Ramos (cell line): ENCODE measurements around the gene DSTYK.

Experiments used
- in situ Hi-C: fragments of 300-500 bp; cut with MboI; formaldehyde crosslinking; loops from one replicate; pipeline ENCODE4 v1.14.3; 2022; ENCODE audit warnings: low sequenced_read_pairs; ENCODE audit not compliant: unreplicated experiment

DSTYK gene

DNA sequence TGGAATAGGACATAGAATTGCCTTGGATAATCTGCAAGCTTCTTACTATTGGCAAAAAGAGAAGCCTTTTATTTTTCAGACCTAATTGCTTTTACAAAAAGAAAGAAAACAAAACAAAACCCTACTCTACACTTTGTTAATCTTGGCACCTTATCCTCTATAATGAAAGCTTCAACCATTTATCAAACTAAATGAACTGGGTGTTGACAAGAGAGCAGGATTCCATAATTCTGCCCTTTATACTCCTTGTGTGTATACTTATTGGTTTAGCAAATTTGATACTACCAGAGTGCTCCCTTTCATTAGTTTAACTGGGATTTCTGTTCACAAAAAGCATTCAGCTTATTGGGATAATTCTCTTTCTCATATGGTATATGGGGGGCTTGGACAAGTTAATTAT lies 13.2 kb upstream of the DSTYK start:
- in situ Hi-C loops: no loop called here

DNA sequence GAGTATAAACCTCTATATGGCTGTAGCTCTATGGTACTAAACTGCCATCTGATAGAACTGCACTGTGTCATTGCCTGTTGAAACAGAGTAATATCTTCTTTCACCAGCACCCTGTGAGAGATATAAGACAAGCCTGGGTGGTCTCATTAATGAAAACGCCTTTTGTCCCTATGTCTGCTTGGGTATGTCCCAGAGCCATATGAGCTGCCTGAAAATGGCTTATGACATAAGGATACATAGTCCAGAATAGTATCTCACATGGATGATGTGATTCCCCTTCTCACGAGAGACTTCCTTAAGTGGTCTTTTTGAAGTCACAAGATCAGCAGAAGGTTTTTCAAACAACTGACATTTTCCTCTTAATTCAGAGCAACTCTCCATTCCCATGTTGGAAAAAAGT lies 8.9 kb upstream of the DSTYK start:
- in situ Hi-C loops: no loop called here

DNA sequence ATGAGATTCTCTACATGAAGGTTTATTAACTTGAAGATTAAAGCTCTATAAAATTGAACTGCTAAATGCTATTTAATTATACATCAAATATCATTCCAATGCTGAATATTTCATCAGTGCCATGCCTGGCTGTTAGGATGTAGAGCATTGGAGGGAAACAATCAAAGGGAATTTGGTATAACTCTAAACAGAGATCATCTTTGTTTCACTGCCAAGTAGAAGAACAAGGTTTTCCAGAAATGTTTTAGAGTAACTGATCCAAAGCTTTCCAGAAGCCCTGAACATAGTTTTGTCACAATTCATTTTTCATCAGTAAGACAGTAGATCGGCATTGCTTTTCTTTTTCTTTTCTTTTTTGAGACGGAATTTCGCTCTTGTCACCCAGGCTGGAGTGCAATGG lies 5.9 kb upstream of the DSTYK start:
- in situ Hi-C loops: no loop called here

DNA sequence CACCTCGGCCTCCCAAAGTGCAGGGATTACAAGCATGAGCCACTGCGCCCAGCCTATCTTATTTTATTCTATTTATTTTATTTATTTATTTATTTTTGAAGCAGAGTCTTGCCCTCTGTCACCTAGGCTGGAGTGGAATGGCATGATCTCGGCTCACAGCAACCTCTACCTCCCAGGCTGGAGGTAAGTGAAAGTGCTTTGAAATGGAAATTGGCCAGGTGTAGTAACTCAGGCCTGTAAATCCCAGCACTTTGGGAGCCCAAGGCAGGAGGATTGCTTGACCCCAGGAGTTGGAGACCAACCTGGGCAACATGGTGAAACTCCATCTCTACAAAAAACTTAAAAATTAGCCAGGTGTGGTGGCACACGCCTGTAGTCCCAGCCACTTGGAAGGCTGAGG lies 5.1 kb upstream of the DSTYK start:
- in situ Hi-C loops: no loop called here

DNA sequence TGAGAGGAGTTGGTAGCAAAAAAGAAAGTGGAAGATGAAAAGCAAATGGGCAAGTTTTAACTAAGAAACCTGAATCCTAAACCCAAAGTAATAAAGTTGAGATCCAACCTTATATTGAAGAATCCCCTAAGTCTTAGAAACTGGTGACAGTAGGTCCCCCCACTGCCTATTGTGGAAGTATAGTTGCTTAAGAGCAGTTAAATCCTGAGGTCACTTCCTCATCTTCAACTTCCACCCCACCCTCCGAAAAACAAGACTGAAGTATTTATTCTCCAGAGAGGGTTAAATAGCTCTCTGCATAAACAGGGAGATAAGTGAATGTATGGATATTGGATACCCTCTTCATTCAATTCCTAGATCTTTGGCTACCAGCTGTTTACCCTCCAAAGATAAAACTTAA lies 3.3 kb upstream of the DSTYK start:
- in situ Hi-C loops: no loop called here

DNA sequence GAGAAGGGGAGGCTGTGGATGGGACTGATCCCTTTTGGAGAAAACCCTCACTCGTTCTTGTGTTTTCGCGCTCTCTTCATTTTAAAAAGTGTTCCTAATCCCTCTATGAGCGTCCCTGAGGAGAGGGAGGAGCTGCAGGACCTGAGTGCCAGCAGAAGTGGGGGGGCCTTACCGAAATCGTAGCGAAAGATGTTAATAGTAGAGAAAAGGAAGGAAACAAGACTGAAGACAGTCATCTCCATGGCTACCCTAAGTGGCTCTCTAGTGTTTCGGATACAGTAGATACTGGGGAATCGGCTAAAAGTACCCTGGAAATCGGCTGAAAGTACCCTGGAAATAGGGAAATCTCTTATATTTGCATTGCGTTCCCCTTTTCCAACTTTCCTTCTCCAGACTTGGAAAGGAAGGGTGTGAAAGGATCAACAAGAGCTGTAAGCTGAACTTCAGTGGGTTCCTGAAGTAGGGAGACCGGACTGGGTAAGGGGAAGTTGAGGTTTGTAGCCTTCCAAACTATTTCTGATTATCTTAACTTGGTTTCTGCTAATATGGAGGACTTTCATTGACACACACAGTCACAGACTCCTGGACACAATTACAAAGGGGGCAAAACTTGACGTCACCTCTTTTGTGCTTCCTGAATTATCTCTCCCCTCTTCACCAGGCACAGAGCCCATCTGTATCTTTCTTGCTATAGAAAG lies 486 bp upstream of the DSTYK start:
- in situ Hi-C loops: no loop called here

DNA sequence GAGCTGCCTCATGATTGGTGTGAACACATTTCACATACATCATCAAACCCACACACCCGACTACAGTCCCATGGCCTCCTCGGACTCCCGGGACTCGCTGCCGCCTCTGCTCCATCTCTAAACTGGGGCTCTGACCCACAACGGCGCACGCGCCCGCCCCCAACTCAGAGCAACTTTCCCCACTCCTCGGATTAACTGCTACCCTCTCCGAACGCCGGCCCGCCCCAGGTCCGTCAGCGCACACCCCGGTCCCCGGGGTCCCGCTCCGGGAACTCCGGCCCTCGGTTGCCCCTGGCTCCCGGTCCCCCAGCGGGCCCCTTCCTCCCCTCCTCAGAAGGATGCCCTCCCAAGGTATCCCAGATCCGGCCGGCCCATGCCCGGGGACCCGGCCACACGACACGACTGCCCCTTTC lies 740 bp downstream of the DSTYK start:
- in situ Hi-C loops: no loop called here

DNA sequence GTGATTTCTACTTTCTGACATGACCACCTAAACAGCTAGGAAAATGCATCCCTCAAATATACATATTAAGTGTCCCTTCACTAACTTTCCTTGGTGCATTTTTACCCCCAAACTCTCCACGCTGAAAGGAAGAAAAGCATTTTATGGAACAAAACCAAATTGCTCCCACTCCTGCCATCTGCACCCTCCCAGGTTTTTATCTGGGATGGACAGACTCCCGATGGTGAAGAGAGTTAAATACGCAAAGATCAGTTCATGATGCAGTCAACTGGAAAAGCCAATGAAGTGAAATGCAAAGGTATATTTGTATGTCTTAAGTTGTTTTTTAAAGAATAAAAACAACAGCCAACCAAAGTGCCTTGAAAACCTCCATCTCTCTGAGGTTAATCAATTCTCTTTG lies 2.7 kb downstream of the DSTYK start:
- in situ Hi-C loops: no loop called here

DNA sequence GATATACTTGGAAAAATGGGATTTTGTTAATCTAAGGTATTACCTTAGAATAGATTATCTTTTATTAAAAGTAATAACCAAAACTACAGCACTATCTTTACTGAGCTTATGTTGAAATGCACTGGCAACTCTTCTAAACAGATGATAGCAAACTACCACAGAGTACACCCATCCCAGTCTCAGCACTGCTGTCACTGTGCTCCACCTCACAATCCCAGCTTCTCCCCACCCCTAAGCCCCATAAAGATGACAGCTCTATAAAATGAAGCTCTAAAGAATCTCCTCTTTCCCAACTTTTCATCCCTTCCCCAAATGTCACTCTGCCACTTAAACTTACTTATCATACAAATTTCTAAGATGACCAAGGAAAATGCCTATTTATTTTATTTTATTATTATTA lies 6.4 kb downstream of the DSTYK start:
- in situ Hi-C loops: no loop called here

DNA sequence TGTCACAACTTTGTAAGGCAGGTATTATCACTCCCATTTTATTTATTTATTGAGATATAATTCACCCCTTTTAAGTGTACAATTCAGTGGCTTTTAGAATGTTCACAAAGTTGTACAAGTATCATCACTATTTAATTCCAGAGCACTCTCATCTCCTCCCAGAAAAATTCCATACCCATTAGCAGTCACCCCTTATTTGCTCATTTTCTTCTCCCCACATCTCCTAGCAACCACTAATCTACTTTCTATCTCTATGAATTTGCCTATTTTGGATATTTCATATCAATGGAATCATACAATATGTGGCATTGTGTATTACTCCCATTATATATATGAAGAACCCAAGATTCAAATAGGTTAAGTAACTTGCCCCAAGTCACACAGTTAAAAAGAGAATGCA lies 7.0 kb downstream of the DSTYK start:
- in situ Hi-C loops: no loop called here

DNA sequence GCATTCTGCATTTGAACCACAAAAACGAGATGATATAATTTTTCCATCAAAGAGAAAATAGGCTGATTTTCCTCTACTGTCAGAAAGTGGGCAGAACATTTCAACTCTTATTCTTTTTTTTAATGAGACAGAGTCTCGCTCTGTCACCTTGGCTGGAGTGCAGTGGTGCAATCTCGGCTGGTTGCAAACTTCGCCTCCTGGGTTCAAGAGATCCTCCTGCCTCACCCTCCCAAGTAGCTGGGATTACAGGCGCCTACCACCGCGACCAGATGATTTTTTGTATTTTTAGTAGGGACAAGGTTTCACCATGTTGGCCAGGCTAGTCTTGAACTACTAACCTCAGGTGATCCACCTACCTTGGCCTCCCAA lies 11.6 kb downstream of the DSTYK start:
- in situ Hi-C loops: no loop called here

DNA sequence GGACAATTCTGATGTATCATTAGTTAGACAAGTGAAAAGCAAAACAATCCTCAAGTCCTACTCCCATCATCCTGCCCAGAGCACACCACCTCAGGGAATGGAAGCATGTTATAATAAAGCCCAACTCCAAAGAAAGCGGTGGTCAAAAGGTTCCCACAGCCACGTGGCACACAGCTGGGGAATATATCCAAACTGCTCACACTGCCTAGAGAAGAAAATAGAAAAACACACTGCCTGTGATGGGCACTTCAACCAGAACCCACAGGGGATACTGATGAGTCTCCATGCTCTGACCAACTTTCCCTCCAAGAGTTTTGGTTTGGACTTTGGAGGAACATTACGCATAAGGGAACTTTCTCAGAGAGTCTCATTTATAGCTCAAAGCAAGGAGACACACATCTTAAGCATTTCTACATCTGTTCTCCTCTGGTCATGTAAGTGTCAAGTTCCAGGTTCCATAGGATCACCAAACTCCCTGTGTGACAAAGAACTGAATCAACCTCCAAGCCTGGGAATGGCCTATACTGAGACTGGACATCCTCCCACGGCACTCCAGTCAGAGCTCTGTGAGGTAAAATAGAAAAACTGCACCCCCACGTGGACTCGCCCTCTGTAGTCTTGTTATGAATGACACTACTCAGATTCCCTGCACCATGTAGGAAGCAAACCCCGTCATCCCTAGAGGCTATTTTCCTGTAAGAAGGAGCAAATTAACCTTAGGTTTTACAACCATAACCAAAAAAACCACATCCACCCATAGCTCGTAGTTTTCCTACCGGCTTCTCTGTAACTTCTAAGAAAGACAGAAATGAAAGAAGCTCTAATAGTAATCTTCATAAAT lies 12.2 kb downstream of the DSTYK start:
- in situ Hi-C loops: no loop called here

DNA sequence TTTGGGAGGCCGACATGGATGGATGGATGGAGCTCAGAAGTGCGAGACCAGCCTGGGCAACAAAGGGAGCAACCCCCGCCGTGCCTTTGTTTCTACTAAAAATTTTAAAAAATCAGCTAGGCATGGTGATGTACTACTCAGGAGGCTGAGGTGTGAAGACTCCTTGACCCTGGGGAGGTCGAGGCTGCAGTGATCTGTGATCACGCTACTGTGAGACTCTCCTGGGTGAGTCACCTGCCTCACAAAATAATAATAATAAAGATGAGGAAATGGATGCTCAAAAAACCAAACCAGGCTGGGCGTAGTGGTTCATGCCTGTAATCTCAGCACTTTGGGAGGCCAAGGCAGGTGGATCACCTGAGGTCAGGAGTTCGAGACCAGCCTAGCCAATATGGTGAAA lies 19.2 kb downstream of the DSTYK start:
- in situ Hi-C loops: no loop called here

DNA sequence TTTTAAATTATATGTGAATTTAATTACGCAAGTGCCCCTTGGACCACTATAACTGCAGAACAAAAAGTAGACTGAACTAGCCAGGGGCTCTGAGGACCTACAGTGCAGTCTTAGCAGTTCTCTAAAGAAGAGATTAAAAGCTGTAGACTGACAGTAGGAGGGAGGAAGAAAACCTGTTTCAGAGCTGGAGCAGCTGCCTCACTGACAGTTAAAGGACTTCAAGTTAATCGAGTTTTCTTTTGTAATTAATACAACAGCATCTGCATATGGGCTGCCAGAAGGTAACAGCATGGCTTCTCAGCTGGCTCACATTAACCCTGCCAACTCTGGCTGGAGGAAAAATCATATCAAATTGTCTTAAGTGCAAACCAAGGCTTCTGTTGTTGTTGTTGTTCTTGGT lies 19.9 kb downstream of the DSTYK start:
- in situ Hi-C loops: no loop called here

DNA sequence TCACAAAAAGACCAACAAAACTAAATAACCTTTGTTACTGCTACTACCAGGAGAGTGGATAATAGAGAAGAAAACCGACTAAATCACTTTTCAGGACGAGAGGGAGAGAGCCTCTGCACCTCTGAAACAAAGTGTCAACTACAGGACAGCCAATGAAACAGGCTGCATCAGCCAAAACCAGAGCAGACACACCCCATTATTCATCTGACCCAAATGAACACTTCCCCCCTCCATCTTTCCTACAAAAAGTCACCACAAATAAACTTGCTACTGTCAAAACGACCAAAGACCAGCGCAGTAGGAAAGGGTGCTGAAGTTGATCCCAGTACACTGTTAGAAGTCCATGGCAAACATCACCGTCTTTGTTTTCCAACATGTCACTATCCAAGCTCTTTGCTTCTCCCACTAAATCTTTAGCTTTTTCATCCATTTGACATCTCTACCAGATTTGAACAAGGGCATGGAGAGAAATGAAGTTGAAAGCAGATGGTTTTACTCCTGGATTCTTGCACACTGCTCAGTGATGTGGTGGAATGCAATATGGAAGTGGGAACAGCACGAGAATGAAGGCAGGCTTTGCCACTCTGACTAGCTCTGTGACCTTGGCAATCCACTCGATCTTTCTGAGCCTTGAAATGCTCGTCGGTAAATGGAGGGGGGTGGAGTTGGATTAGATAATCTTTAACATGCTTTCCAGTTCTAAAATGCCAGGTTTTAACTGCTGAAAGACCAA lies 20.5 kb downstream of the DSTYK start:
- in situ Hi-C loops: no loop called here

DNA sequence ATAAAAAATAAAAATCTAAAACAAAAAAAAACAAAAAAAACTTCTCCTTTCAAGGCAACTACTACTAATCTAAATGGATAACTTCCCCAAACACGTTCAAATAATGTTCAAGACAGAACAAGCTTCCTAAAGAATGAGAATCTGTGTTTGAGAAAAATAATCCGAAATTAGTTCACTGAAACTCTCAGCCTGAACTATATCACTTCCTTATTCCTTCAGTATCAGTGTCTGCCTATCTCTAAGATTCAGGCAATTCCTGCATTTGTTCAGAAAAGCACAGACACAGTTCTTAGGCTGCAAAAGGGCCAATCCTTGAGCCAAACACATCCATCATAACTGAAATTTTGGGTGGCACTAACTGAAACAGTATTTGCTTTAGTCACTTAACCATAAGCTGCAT lies 22.4 kb downstream of the DSTYK start:
- in situ Hi-C loops: no loop called here

DNA sequence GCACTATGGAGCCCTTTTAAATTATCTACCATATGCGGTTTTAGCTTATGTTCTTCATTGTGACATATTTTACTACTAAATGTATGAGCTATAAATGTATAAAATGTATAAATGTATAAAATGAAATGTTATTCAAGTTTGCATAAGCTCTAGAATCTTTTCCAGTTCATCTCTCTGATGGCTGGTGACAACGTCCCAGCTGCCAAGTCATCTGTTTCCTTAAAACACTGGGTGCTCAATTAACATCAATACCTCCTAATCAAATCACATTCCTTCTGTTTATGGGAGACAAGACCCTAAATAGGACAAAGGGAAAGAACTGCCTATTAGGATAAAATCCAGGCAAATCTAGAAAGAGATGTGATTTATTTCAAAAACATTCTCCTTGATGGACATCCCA lies 22.9 kb downstream of the DSTYK start:
- in situ Hi-C loops: no loop called here

DNA sequence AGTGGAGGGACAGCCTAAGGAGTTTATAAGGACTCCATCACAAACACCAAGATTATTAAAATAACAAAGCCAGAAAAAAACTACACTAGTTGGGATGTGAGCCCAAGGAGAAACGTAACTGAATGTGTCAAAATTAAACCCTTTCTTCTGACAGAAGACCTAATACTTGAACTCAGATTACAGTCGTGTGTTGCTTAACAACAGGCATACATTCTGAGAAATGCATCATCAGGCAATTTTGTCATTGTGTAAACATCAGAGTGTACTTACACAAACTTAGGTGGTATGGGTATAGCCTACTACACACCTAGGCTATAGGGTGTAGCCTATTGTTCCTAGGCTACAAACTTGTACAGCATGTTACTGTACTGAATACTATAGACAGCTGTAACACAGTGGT lies 23.4 kb downstream of the DSTYK start:
- in situ Hi-C loops: no loop called here

DNA sequence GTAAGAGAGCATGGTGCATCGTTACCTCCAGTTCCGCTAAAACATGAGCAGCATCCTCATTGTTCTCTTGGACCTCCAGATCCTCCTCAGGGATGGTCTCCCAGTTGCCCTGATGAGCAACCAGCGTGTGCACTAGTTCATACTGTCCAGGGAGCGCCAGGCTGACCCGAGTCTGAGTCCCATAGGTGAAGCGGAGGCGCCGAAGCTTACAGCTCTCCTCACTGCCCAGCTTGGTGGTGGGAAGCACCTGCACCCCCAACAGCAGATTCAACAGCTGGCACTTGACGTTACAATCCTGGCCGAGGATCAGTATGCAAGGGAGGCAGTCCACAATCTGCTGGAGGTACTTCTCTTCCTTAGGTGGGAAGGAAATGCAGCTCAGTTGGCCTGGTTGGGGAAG lies 24.1 kb downstream of the DSTYK start:
- in situ Hi-C loops: no loop called here

DNA sequence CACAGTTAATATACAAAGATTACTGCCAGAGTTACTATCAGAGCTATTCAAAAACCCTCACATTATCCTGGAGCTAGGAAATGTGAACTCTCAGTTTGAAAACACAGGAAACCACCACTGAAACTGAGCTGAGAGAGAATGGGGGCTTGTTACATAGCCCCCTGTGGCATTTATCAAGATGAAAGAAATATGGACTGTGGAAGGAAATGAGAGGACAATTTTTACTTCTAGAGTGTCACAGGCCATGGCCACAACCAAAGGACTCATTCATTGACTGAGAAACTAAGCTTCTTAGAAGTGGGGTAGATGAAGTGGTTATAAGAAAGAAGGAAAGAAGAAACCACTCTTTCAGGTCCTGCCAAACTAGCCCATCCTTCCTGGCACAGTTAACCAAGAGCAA lies 25.3 kb downstream of the DSTYK start:
- in situ Hi-C loops: no loop called here

DNA sequence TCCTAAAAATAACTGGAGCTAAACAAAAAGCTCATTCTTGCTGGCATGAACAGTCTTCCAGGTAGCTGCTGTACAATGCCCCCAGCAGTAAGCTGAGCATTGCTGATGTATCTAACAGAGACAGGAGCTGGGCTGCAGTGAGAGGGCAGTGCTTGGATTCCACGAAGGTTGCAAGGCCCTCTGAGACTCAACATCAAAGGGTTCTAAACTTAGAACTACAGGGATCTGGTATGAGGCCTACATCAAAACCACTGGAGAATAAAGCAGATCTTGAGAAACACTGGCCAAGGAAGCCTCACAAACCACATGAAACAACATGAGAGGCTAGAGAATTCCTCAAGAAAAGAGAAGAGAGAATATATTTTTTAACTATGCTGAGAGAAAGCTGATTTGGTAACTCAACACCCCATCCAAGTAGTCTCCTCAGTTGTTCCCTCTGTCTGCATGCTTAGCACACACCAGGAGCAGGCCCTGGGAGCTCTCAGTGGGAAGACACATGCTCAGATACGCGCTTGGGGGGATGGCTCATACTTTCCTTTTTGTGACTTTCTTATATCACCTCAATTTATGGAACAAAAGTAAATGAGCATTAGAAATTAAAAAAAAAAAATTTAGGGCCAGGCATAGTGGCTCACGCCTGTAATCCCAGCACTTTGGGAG lies 27.7 kb downstream of the DSTYK start:
- in situ Hi-C loops: no loop called here
